ENCODE results near the gene ROPN1. TPM values are rescaled to one million over a fixed set of nuclear protein-coding genes. Genes with fewer than 3 reads are reported as not detected.

The ROPN1 gene
- total and polyA plus RNA-seq, 2 of the 13 experiments (the other 11 are each of a cell fraction or from before 2014, with no cell fraction given) = not detected

DNA sequence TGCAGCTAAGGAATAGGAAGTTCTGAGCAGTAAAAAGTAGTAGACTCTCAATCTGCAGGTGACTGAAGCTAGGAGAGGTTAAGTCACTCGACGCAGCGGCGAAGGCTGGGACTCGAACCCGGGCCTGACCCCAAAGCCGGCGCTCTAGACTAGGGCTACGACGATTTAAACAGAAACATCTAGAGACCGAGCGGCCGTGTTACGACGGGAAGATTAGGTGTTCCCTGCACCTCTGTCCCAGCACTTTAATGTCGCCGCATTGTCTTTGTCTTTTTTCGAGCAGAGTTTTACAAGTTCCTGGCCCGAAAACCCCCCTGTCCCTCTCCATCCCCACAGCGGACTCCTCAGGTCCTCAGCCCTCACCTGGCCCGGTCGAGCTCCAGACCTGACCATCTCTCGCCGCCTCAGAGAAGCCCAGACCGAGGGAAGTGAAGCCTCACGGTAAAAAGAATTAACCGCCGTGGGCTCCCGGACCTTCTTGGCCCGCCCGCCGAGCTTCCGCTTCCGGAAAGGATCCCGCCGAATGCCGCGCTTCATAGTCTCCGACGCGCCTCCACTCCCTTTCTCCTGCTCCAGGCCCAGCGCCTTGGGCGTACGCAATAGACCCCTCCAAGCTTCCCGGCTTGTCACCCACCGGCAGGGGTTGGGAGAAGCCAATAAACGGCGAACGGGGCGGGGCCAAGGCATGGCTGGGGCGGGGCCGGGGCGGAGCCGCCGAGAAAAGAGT lies 31.0 kb downstream of the ROPN1 start, which contains the start of gene CCDC14 (continued):
- TF ChIP-seq ZFY (CRISPR knock-in tag; IDR thresholded peaks at IDR 0.05) (peak; percentile 77), NONO (IDR thresholded peaks at IDR 0.05) (no peak), NONO (CRISPR knock-in tag; conservative IDR thresholded peaks at IDR 0.05) (0 out of 2 replicates have a peak, but pooled peaks have one; percentile 53), SP1 (IDR thresholded peaks at IDR 0.05) (no peak), SP1 (CRISPR knock-in tag; IDR thresholded peaks at IDR 0.05) (peak; percentile 78), ZBTB20 (CRISPR knock-in tag; IDR thresholded peaks at IDR 0.05; ENCODE audit: borderline replicate concordance, low read depth) (peak; percentile 46; the same call in 1 of the 2 replicates), GFI1 (CRISPR knock-in tag; IDR thresholded peaks at IDR 0.05; ENCODE audit: borderline replicate concordance) (no peak; the same call in 1 of the 2 replicates), CREB1 (IDR thresholded peaks at IDR 0.05) (no peak), CREB1 (CRISPR knock-in tag; IDR thresholded peaks at IDR 0.05) (0 out of 2 replicates have a peak, but pooled peaks have one; percentile 26), CEBPB (IDR thresholded peaks at IDR 0.05; ENCODE audit: borderline replicate concordance, low read depth, low read length) (0 out of 2 replicates have a peak, but pooled peaks have one; percentile 25), KDM2A (CRISPR knock-in tag; IDR thresholded peaks at IDR 0.05; ENCODE audit: borderline replicate concordance, low read depth) (peak; percentile 51; the same call in 1 of the 2 replicates), ARID4A (CRISPR knock-in tag; IDR thresholded peaks at IDR 0.05; ENCODE audit: borderline replicate concordance) (peak; percentile 82; the same call in 1 of the 2 replicates), POGZ (CRISPR knock-in tag; IDR thresholded peaks at IDR 0.05) (peak; percentile 44; the same call in 1 of the 2 replicates), TFDP1 (CRISPR knock-in tag; IDR thresholded peaks at IDR 0.05; ENCODE audit: borderline replicate concordance) (peak; percentile 92; the same call in 1 of the 2 replicates), PHF20 (CRISPR knock-in tag; IDR thresholded peaks at IDR 0.05) (peak; percentile 80), CCDC6 (CRISPR knock-in tag; IDR thresholded peaks at IDR 0.05) (peak; percentile 27; the same call in 1 of the 2 replicates), SP2 (CRISPR knock-in tag; IDR thresholded peaks at IDR 0.05) (peak; percentile 73; the same call in 1 of the 2 replicates), RBM39 (IDR thresholded peaks at IDR 0.05; ENCODE audit: low read depth, low read length, poor library complexity, severe bottlenecking) (peak; percentile 73)
- TF ChIP-seq, protein P1, sequence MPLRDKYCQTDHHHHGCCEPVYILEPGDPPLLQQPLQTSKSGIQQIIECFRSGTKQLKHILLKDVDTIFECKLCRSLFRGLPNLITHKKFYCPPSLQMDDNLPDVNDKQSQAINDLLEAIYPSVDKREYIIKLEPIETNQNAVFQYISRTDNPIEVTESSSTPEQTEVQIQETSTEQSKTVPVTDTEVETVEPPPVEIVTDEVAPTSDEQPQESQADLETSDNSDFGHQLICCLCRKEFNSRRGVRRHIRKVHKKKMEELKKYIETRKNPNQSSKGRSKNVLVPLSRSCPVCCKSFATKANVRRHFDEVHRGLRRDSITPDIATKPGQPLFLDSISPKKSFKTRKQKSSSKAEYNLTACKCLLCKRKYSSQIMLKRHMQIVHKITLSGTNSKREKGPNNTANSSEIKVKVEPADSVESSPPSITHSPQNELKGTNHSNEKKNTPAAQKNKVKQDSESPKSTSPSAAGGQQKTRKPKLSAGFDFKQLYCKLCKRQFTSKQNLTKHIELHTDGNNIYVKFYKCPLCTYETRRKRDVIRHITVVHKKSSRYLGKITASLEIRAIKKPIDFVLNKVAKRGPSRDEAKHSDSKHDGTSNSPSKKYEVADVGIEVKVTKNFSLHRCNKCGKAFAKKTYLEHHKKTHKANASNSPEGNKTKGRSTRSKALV (CRISPR knock-in tag; IDR thresholded peaks at IDR 0.05) = no peak
- TF ChIP-seq, protein P2, sequence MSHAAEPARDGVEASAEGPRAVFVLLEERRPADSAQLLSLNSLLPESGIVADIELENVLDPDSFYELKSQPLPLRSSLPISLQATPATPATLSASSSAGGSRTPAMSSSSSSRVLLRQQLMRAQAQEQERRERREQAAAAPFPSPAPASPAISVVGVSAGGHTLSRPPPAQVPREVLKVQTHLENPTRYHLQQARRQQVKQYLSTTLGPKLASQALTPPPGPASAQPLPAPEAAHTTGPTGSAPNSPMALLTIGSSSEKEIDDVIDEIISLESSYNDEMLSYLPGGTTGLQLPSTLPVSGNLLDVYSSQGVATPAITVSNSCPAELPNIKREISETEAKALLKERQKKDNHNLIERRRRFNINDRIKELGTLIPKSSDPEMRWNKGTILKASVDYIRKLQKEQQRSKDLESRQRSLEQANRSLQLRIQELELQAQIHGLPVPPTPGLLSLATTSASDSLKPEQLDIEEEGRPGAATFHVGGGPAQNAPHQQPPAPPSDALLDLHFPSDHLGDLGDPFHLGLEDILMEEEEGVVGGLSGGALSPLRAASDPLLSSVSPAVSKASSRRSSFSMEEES (CRISPR knock-in tag; IDR thresholded peaks at IDR 0.05) = peak; percentile 60; the same call in 1 of the 2 replicates

All from HepG2 (cell line).